ENCODE results near the gene CCDC85A. TPM values are rescaled to one million over a fixed set of nuclear protein-coding genes. Genes with fewer than 3 reads are reported as not detected.

The CCDC85A gene
- 38.1 TPM for total RNA-seq

GRCh38 chr2:56183643-56184499 lies at the start of gene CCDC85A:
TSS of gene CCDC85A (plus strand) at chr2:56183990. CDS start at chr2:56184625, 635 bp downstream.

Small RNAs within 50 kb of the gene (small RNA-seq; reads per million reads assigned to genes)
- not detected for gene RNA5SP93

All from diencephalon (tissue), 1 donor.